B cell (primary cell): Measurements from ENCODE around the gene TMEFF1. TPM values are rescaled to one million over a fixed set of nuclear protein-coding genes. Genes with fewer than 3 reads are reported as not detected.
A peak's percentile ranks its signal among the peaks of the same experiment; 100 is the strongest.

Experiments used
- ATAC-seq: fragments of 200-7000 bp; cut with Tn5 transposase; one replicate; pipeline ENCODE4 v1.10.0; 2021; ENCODE audit warnings: low read depth, mild to moderate bottlenecking, moderate number of reproducible peaks, moderate library complexity
- CTCF ChIA-PET: fragments of 350-600 bp; sonication (Branson Sonifier 250); formaldehyde crosslinking; loops from one replicate; lab custom pipeline; 2021; ENCODE audit warnings: antibody characterized with exemption, inconsistent platforms; lab: Charles Lee
- POLR2A ChIA-PET: fragments of 350-600 bp; sonication (Branson Sonifier 250); formaldehyde crosslinking; loops from one replicate; lab custom pipeline; 2021; ENCODE audit warnings: antibody characterized with exemption; lab: Charles Lee
- DNase-seq: peaks from one replicate; pipeline ENCODE4 v3.0.0; 2013
- H2AFZ ChIP-seq: 2 replicates; pipeline ENCODE4 v1.6.1; 2012; ENCODE audit warnings: mild to moderate bottlenecking, low read depth, low read length; ENCODE audit not compliant: insufficient read depth, poor library complexity, severe bottlenecking
- H3K27ac ChIP-seq, 2 donors: 1 replicate in 1 of 2; 2 replicates in 1 of 2; pipeline ENCODE4 v1.5.1; 2012 to 2013; ENCODE audit warnings: low read length in 2 of 2, mild to moderate bottlenecking in 2 of 2, moderate library complexity in 1 of 2
- H3K27me3 ChIP-seq, 4 experiments: fragments of 200-600 bp in 1 of 4; sonication (generic) in 1 of 4; replicated peaks in 1 of 4; 1 replicate in 2 of 4; 2 replicates in 2 of 4; pipeline versions ENCODE4 v1.6.1 to v1.7.0; 2013 to 2016; ENCODE audit warnings: low read length in 3 of 4, mild to moderate bottlenecking in 2 of 4, mixed read lengths in 1 of 4, moderate library complexity in 1 of 4; ENCODE audit not compliant: insufficient read depth in 4 of 4, control insufficient read depth in 3 of 4; ENCODE audit errors: control extremely low read depth in 1 of 4
- H3K36me3 ChIP-seq, 2 experiments: replicated peaks in 1 of 2; 1 replicate in 1 of 2; 2 replicates in 1 of 2; pipeline versions ENCODE4 v1.6.1 to v1.7.1; 2013; ENCODE audit warnings: low read length in 1 of 2; ENCODE audit not compliant: insufficient read depth in 2 of 2, control insufficient read depth in 1 of 2; ENCODE audit errors: control extremely low read depth in 1 of 2, extremely low read depth in 1 of 2
- H3K4me1 ChIP-seq, 2 donors: fragments of 200-600 bp in 1 of 2; sonication (generic) in 1 of 2; 1 replicate in 1 of 2; 2 replicates in 1 of 2; pipeline versions ENCODE4 v1.5.1 to v1.6.1; 2013 to 2017; ENCODE audit warnings: low read length in 2 of 2; ENCODE audit not compliant: control insufficient read depth in 2 of 2, insufficient read depth in 2 of 2
- H3K4me2 ChIP-seq: replicated peaks from 2 replicates; pipeline ENCODE3; 2012; ENCODE audit warnings: mild to moderate bottlenecking, low read depth, low read length; ENCODE audit not compliant: poor library complexity, severe bottlenecking
- H3K4me3 ChIP-seq, 5 experiments: fragments of 200-600 bp in 1 of 5; sonication (generic) in 1 of 5; 1 replicate in 3 of 5; 2 replicates in 2 of 5; pipeline versions ENCODE4 v1.5.1 to v1.7.0; 2011 to 2016; ENCODE audit warnings: low read length in 4 of 5, mild to moderate bottlenecking in 4 of 5, low read depth in 2 of 5, control low read depth in 1 of 5, moderate library complexity in 1 of 5; ENCODE audit not compliant: insufficient read depth in 1 of 5; ENCODE audit errors: control extremely low read depth in 1 of 5, extremely low read depth in 1 of 5
- H3K79me2 ChIP-seq: fragments of 200-600 bp; sonication (generic); one replicate; pipeline ENCODE4 v1.6.0; 2016; ENCODE audit warnings: low read length; ENCODE audit not compliant: control insufficient read depth, insufficient read depth
- H3K9ac ChIP-seq: fragments of 200-600 bp; sonication (generic); 2 replicates; pipeline ENCODE4 v1.6.1; 2017; ENCODE audit warnings: mild to moderate bottlenecking, low read length, moderate library complexity
- H3K9me3 ChIP-seq, 3 donors: one replicate each; pipeline versions ENCODE4 v1.6.1 to v1.7.1; 2013; ENCODE audit warnings: low read length in 2 of 3; ENCODE audit not compliant: control insufficient read depth in 2 of 3, insufficient read depth in 1 of 3; ENCODE audit errors: control extremely low read depth in 1 of 3
- H4K20me1 ChIP-seq: 2 replicates; pipeline ENCODE4 v1.6.0; 2012; ENCODE audit warnings: mild to moderate bottlenecking, low read length; ENCODE audit not compliant: insufficient read depth, control insufficient read depth, poor library complexity, severe bottlenecking
- H3K27ac Mint-ChIP-seq: one replicate; pipeline ENCODE4 v1.8.0; 2021; ENCODE audit warnings: mixed read lengths
- H3K27me3 Mint-ChIP-seq: one replicate; pipeline ENCODE4 v1.8.0; 2021; ENCODE audit warnings: mixed read lengths
- H3K4me1 Mint-ChIP-seq: one replicate; pipeline ENCODE4 v1.8.0; 2021; ENCODE audit warnings: mixed read lengths
- H3K4me3 Mint-ChIP-seq: one replicate; pipeline ENCODE4 v1.8.0; 2021; ENCODE audit warnings: mixed read lengths
- H3K9me3 Mint-ChIP-seq: one replicate; pipeline ENCODE4 v1.8.0; 2022; ENCODE audit warnings: mixed read lengths; ENCODE audit not compliant: insufficient read depth
- CTCF ChIP-seq: fragments of 200-600 bp; IDR thresholded peaks from one replicate; pipeline ENCODE4 v1.8.0; 2022; ENCODE audit warnings: antibody characterized with exemption, mild to moderate bottlenecking
- EZH2 ChIP-seq: IDR thresholded peaks from 2 replicates; pipeline ENCODE4 v1.6.1; 2012; ENCODE audit warnings: borderline replicate concordance, low read depth, mild to moderate bottlenecking, moderate library complexity, low read length; ENCODE audit not compliant: insufficient read depth, poor library complexity, severe bottlenecking
- WGBS: methylation state at CpG from one replicate; pipeline ENCODE4 v1.1.5; 2013; ENCODE audit warnings: missing lambda C conversion rate; ENCODE audit not compliant: insufficient coverage; 5-methylcytosine and 5-hydroxymethylcytosine counted together
- intact Hi-C: fragments of 100-400 bp; cut with micrococcal nuclease; formaldehyde crosslinking; loops from one replicate; pipeline ENCODE4 v1.10.0; 2022
- polyA plus RNA-seq: library from polyadenylated mRNA; depleted of rRNA; stranded (reverse); fragments of >200 nt; gene quantifications from 2 replicates; pipeline ENCODE4 v1.2.3, GENCODE V29; 2012
- total RNA-seq, 2 donors: library from RNA; stranded (reverse); fragments of 120-200 nt in 1 of 2; gene quantifications; 1 replicate in 1 of 2; 2 replicates in 1 of 2; pipeline versions ENCODE4 v1.2.3 to v1.2.4, GENCODE V29; 2013 to 2022

The TMEFF1 gene
- total and polyA plus RNA-seq, 2 donors (not counting 1 experiment from before 2014, with no cell fraction given), result not detected

- 26% methylated on average over 22 of the region's 26 CpGs for WGBS
- peak overlapping the region; percentile 73 for H2AFZ ChIP-seq
- CTCF ChIA-PET, result no interaction called here
- peak overlapping the region; percentile 99 for H3K4me2 ChIP-seq
- Mint-ChIP-seq H3K4me1 (peaks cover 8% of the 10 kb centered on the region), H3K27ac (no peak overlapping the region), H3K9me3 (no peaks in the 10 kb centered on the region), H3K27me3 (peaks cover 41% of the 10 kb centered on the region), H3K4me3 (peak overlapping the region; percentile 82)
- no peak overlapping the region for H3K27ac ChIP-seq
- H3K4me1 ChIP-seq, result peaks cover 15 to 16% of the 10 kb centered on the region in 2 donors
- H4K20me1 ChIP-seq, result no peaks in the 10 kb centered on the region
- DNase-seq (peak; percentile 19), ATAC-seq (no peak)
- no peaks in the 10 kb centered on the region for H3K36me3 ChIP-seq
- peaks cover 0 to 30% (median 11%) of the 10 kb centered on the region in 4 experiments for H3K27me3 ChIP-seq
- TF ChIP-seq EZH2, result no peak
- TF ChIP-seq CTCF, result no peak
- POLR2A ChIA-PET, result no interaction called here
- H3K79me2 ChIP-seq, result no peaks in the 10 kb centered on the region
- peak overlapping the region in 3 of 5 experiments; percentile 47 to 61 (median 55) for H3K4me3 ChIP-seq
- H3K9ac ChIP-seq, result peak overlapping the region; percentile 61
- H3K9me3 ChIP-seq, result peaks cover 0 to 6% (median 0%) of the 10 kb centered on the region in 3 donors
- intact Hi-C loops, result no loop called here
These were observed 1.4 kb downstream of the TMEFF1 start for GRCh38 chr9:100474082-100474923.

GRCh38 chr9:100474924-100475276, 2.0 kb downstream of the TMEFF1 start:
- H3K4me3 ChIP-seq, result no peak overlapping the region
- ATAC-seq (no peak), DNase-seq (no peak)
- H4K20me1 ChIP-seq, result no peaks in the 10 kb centered on the region
- intact Hi-C loops, result no loop called here
- no peak overlapping the region for H3K27ac ChIP-seq
- no peak overlapping the region for H2AFZ ChIP-seq
- Mint-ChIP-seq H3K4me3 (peak overlapping the region; percentile 13), H3K27me3 (peaks cover 41% of the 10 kb centered on the region), H3K27ac (no peak overlapping the region), H3K4me1 (peaks cover 8% of the 10 kb centered on the region), H3K9me3 (no peaks in the 10 kb centered on the region)
- no CpG with 5 or more reads among the region's 4 CpGs for WGBS
- H3K9me3 ChIP-seq, result peaks cover 0 to 6% (median 3%) of the 10 kb centered on the region in 3 donors
- ChIA-PET CTCF (no interaction called here), POLR2A (no interaction called here)
- H3K79me2 ChIP-seq, result no peaks in the 10 kb centered on the region
- peaks cover 15 to 16% of the 10 kb centered on the region in 2 donors for H3K4me1 ChIP-seq
- no peaks in the 10 kb centered on the region for H3K36me3 ChIP-seq
- H3K27me3 ChIP-seq, result peaks cover 0 to 30% (median 11%) of the 10 kb centered on the region in 4 experiments
- TF ChIP-seq EZH2 (no peak), CTCF (no peak)
- H3K9ac ChIP-seq, result no peak overlapping the region
- H3K4me2 ChIP-seq, result no peak overlapping the region
